Stimulated activated CD8-positive, alpha-beta memory T cell treated with anti-CD3 and anti-CD28 coated beads, Interleukin-12 subunit alpha, Interleukin-12 subunit beta, amount 100 ng/mL, for 24 hours (primary cell): ENCODE measurements around the gene MAMDC2.
"Not testable (repeated sequence)": the region's sequence is repeated elsewhere in the genome, so short reads cannot be mapped to it uniquely, and the experiment has no call there.

Source experiments
- DNase-seq: peaks from one replicate; pipeline ENCODE4 v3.0.0-alpha.2; 2020; ENCODE audit errors: extremely low read depth

The MAMDC2 gene

GRCh38 chr9:70036641-70037040, 7.0 kb upstream of the MAMDC2 start:
- DNase-seq: no peak

GRCh38 chr9:70038171-70038621, 5.5 kb upstream of the MAMDC2 start:
- DNase-seq: not testable (repeated sequence)

- DNase-seq: no peak
Observed at GRCh38 chr9:70040376-70040903, 3.2 kb upstream of the MAMDC2 start.

- no peak for DNase-seq
Observed at GRCh38 chr9:70042461-70043215, 1.0 kb upstream of the MAMDC2 start.

- DNase-seq: no peak
Observed at GRCh38 chr9:70043285-70043684, 363 bp upstream of the MAMDC2 start.

GRCh38 chr9:70044490-70045307, 1.1 kb downstream of the MAMDC2 start:
- DNase-seq: no peak

- no peak for DNase-seq
Observed at GRCh38 chr9:70045452-70045851, 1.8 kb downstream of the MAMDC2 start.

- DNase-seq: no peak
Observed at GRCh38 chr9:70046274-70047070, 2.8 kb downstream of the MAMDC2 start.

GRCh38 chr9:70049236-70049635, 5.6 kb downstream of the MAMDC2 start:
- no peak for DNase-seq

GRCh38 chr9:70049672-70050271, 6.1 kb downstream of the MAMDC2 start:
- no peak for DNase-seq

GRCh38 chr9:70052768-70053167, 9.1 kb downstream of the MAMDC2 start:
- DNase-seq: no peak

- DNase-seq: no peak
Observed at GRCh38 chr9:70053864-70054263, 10.2 kb downstream of the MAMDC2 start.

- no peak for DNase-seq
Observed at GRCh38 chr9:70054521-70054920, 10.9 kb downstream of the MAMDC2 start.

GRCh38 chr9:70055406-70056210, 12.0 kb downstream of the MAMDC2 start:
- DNase-seq: no peak

- DNase-seq: no peak
Observed at GRCh38 chr9:70056211-70056944, 12.7 kb downstream of the MAMDC2 start.

GRCh38 chr9:70058569-70059116, 15.0 kb downstream of the MAMDC2 start:
- no peak for DNase-seq

- no peak for DNase-seq
Observed at GRCh38 chr9:70060148-70060882, 16.7 kb downstream of the MAMDC2 start.

GRCh38 chr9:70060883-70061507, 17.3 kb downstream of the MAMDC2 start:
- no peak for DNase-seq
